Amniotic epithelial cell (primary cell): ENCODE results near the gene DENND2C.

Experiments
- DNase-seq: peaks from one replicate; pipeline ENCODE4 v3.0.0-alpha.2; 2010; ENCODE audit warnings: low read depth

Gene DENND2C

GRCh38 chr1:114685851-114686250 is 16.0 kb upstream of the DENND2C start:
- no peak for DNase-seq

GRCh38 chr1:114677691-114678090 is 7.8 kb upstream of the DENND2C start:
- DNase-seq, result no peak

- no peak for DNase-seq
Observed at GRCh38 chr1:114676115-114676514, 6.3 kb upstream of the DENND2C start.

- no peak for DNase-seq
Observed at GRCh38 chr1:114671939-114672275, 2.1 kb upstream of the DENND2C start.

- peak; percentile 13 for DNase-seq
Observed at GRCh38 chr1:114671011-114671938, 1.4 kb upstream of the DENND2C start.

GRCh38 chr1:114670083-114671010 is 498 bp upstream of the DENND2C start:
- DNase-seq, result peak; percentile 89

- DNase-seq, result peak; percentile 43
Observed at GRCh38 chr1:114668784-114669561, 876 bp downstream of the DENND2C start.

GRCh38 chr1:114668373-114668772 is 1.5 kb downstream of the DENND2C start:
- no peak for DNase-seq

- no peak for DNase-seq
Observed at GRCh38 chr1:114666954-114667353, 2.9 kb downstream of the DENND2C start.

GRCh38 chr1:114660238-114660637 is 9.6 kb downstream of the DENND2C start:
- no peak for DNase-seq

- DNase-seq, result no peak
Observed at GRCh38 chr1:114651893-114652292, 18.0 kb downstream of the DENND2C start.

GRCh38 chr1:114648503-114648902 is 21.3 kb downstream of the DENND2C start:
- no peak for DNase-seq

- no peak for DNase-seq
Observed at GRCh38 chr1:114641377-114641776, 28.5 kb downstream of the DENND2C start.

- no peak for DNase-seq
Observed at GRCh38 chr1:114638910-114639309, 30.9 kb downstream of the DENND2C start.

- no peak for DNase-seq
Observed at GRCh38 chr1:114632427-114632826, 37.4 kb downstream of the DENND2C start.

GRCh38 chr1:114627107-114627506 is 42.7 kb downstream of the DENND2C start:
- no peak for DNase-seq

- DNase-seq, result no peak
Observed at GRCh38 chr1:114623364-114623763, 46.5 kb downstream of the DENND2C start.

GRCh38 chr1:114620419-114620818 is 49.4 kb downstream of the DENND2C start:
- no peak for DNase-seq

- DNase-seq, result no peak
Observed at GRCh38 chr1:114618606-114619005, 51.2 kb downstream of the DENND2C start.

GRCh38 chr1:114610546-114611245 is 59.2 kb downstream of the DENND2C start:
- DNase-seq, result peak; percentile 37

- DNase-seq, result no peak
Observed at GRCh38 chr1:114609826-114610225, 60.0 kb downstream of the DENND2C start.
